GM12891 (cell line): Measurements from ENCODE around the gene NXF3.

Experiments used
- PAX5 ChIP-seq: IDR thresholded peaks from 2 replicates; pipeline ENCODE4 v1.6.1; 2011; ENCODE audit warnings: low read length, moderate library complexity, mild to moderate bottlenecking; ENCODE audit not compliant: insufficient read depth, severe bottlenecking
- POLR2A ChIP-seq: IDR thresholded peaks from 2 replicates; pipeline ENCODE4 v1.6.1; 2011; ENCODE audit warnings: low read depth, low read length, control low read depth
- POLR2AphosphoS5 ChIP-seq: IDR thresholded peaks from 2 replicates; pipeline ENCODE4 v1.6.1; 2011; ENCODE audit warnings: low read depth, low read length, control low read depth
- POU2F2 ChIP-seq: IDR thresholded peaks from 2 replicates; pipeline ENCODE4 v1.6.1; 2011; ENCODE audit warnings: low read depth, mild to moderate bottlenecking, control low read depth, low read length, moderate library complexity
- SPI1 ChIP-seq: IDR thresholded peaks from 2 replicates; pipeline ENCODE4 v1.6.1; 2011; ENCODE audit warnings: low read depth, low read length, control low read depth
- TAF1 ChIP-seq: IDR thresholded peaks from 2 replicates; pipeline ENCODE4 v1.6.1; 2011; ENCODE audit warnings: low read depth, low read length, control low read depth

DNA sequence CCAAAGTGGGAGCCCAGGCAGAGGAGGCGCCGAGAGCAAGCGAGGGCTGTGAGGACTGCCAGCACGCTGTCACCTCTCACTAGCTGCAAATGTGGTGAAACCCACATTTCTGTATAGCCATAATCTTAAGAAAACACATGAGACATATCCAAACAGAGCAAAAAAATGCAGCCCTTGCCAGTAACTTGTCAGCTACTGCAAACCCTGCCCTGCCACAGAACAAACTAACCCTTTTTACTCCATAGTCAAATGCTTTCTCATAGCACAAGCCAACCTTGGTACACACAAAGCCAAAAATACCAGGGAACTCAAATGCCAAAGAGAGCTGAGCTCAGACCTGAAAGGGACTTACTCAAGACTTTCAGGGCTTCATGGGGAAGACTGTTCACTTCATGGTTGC, 14.9 kb upstream of the NXF3 start:
- TF ChIP-seq POLR2A (no peak), POLR2AphosphoS5 (no peak), SPI1 (no peak), TAF1 (no peak), PAX5 (no peak), POU2F2 (no peak)
